Panc1 (cell line): ENCODE data around the gene NR0B2. TPM values are rescaled to one million over a fixed set of nuclear protein-coding genes. Genes with fewer than 3 reads are reported as not detected.

Experiments
- ATAC-seq: fragments of 200-7000 bp; cut with Tn5 transposase; 2 replicates; pipeline ENCODE4 v1.9.1; 2020; ENCODE audit warnings: mild to moderate bottlenecking, moderate library complexity
- BruUV-seq: library from RNA; stranded (reverse); fragments of 400-500 nt; replicated peaks from 2 replicates; lab custom pipeline; 2021; lab: Mats Ljungman, UMichigan
- CTCF ChIA-PET: fragments of 300-600 bp; sonication (Branson Sonifier 250); formaldehyde crosslinking; loops from one replicate; lab custom pipeline; 2022; ENCODE audit warnings: antibody characterized with exemption; lab: Charles Lee
- POLR2A ChIA-PET: fragments of 300-600 bp; sonication (Branson Sonifier 250); formaldehyde crosslinking; loops from one replicate; lab custom pipeline; 2022; ENCODE audit warnings: antibody characterized with exemption; lab: Charles Lee
- DNase-seq: peaks from one replicate; pipeline ENCODE4 v3.0.0-alpha.2; 2010; ENCODE audit warnings: low read depth, low spot score
- H3K27ac ChIP-seq: 2 replicates; pipeline ENCODE4 v1.5.1; 2011; ENCODE audit warnings: mild to moderate bottlenecking, low read length, inconsistent platforms
- H3K27me3 ChIP-seq: fragments of 200-500 bp; sonication (Bioruptor generic); 2 replicates; pipeline ENCODE4 v1.6.0; 2014; ENCODE audit warnings: low read length, inconsistent platforms; ENCODE audit not compliant: control insufficient read depth, insufficient read depth
- H3K36me3 ChIP-seq: fragments of 200-500 bp; sonication (Bioruptor generic); 2 replicates; pipeline ENCODE4 v1.5.1; 2014; ENCODE audit warnings: inconsistent platforms, mild to moderate bottlenecking, low read length, moderate library complexity; ENCODE audit not compliant: control insufficient read depth, insufficient read depth
- H3K4me1 ChIP-seq: 2 replicates; pipeline ENCODE4 v1.5.1; 2011; ENCODE audit warnings: inconsistent platforms, mild to moderate bottlenecking, low read length, moderate library complexity; ENCODE audit not compliant: control insufficient read depth, insufficient read depth
- H3K4me3 ChIP-seq, 2 experiments: 2 replicates each; pipeline ENCODE4 v1.5.1; 2011 to 2012; ENCODE audit warnings: low read depth in 2 of 2, low read length in 2 of 2, mild to moderate bottlenecking in 2 of 2, inconsistent platforms in 1 of 2, moderate library complexity in 1 of 2
- H3K9me3 ChIP-seq: fragments of 200-500 bp; sonication (Bioruptor generic); 2 replicates; pipeline ENCODE4 v1.5.1; 2014; ENCODE audit warnings: low read depth, mild to moderate bottlenecking, inconsistent platforms, low read length, moderate library complexity; ENCODE audit not compliant: control insufficient read depth, insufficient read depth
- CTCF ChIP-seq: fragments of 450-650 bp; IDR thresholded peaks from 2 replicates; pipeline ENCODE4 v1.5.1; 2017; ENCODE audit warnings: mild to moderate bottlenecking
- POLR2AphosphoS5 ChIP-seq: IDR thresholded peaks from 2 replicates; pipeline ENCODE4 v1.6.1; 2012; ENCODE audit warnings: mild to moderate bottlenecking, low read depth, low read length, moderate library complexity
- SIN3A ChIP-seq: IDR thresholded peaks from 2 replicates; pipeline ENCODE4 v1.6.1; 2012; ENCODE audit warnings: low read depth, mild to moderate bottlenecking, low read length, moderate library complexity, borderline replicate concordance; ENCODE audit not compliant: insufficient read depth
- TCF7L2 ChIP-seq: IDR thresholded peaks from 2 replicates; pipeline ENCODE4 v1.6.1; 2011; ENCODE audit warnings: mild to moderate bottlenecking, low read depth, low read length, inconsistent platforms
- in situ Hi-C: cut with HindIII; loops from 2 replicates; pipeline ENCODE4 v1.10.0; 2016; ENCODE audit warnings: low sequenced_read_pairs, low pct_unique_long_range_greater_than_20kb
- intact Hi-C: fragments of 100-400 bp; cut with micrococcal nuclease; formaldehyde crosslinking; loops from one replicate; pipeline ENCODE4 v1.10.0; 2022; ENCODE audit not compliant: unreplicated experiment
- total RNA-seq: library from RNA; stranded (reverse); gene quantifications from one replicate; pipeline ENCODE4 v1.2.1, GENCODE V29; 2021; ENCODE audit not compliant: unreplicated experiment
- TF ChIP-seq, protein P1 (sequence below), 2 experiments: IDR thresholded peaks; 2 replicates each; pipeline ENCODE4 v1.6.1; 2011 to 2012; ENCODE audit warnings: low read depth in 2 of 2, control low read depth in 1 of 2, low read length in 1 of 2, mild to moderate bottlenecking in 1 of 2, moderate library complexity in 1 of 2; ENCODE audit not compliant: insufficient read depth in 1 of 2

NR0B2 gene
- total RNA-seq, 1 experiment from 2014 or later, result 5.2 TPM

- Histone ChIP-seq H3K4me1 (peaks cover 16% of the 10 kb centered on the region), H3K36me3 (peaks cover 7% of the 10 kb centered on the region; the same call in 1 of the 2 replicates), H3K27ac (peak overlapping the region; percentile 99), H3K27me3 (no peaks in the 10 kb centered on the region), H3K9me3 (no peaks in the 10 kb centered on the region), H3K4me3 (peak overlapping the region; percentile 97 to 100)
- CTCF ChIA-PET, result no interaction called here
- TF ChIP-seq, protein P1, sequence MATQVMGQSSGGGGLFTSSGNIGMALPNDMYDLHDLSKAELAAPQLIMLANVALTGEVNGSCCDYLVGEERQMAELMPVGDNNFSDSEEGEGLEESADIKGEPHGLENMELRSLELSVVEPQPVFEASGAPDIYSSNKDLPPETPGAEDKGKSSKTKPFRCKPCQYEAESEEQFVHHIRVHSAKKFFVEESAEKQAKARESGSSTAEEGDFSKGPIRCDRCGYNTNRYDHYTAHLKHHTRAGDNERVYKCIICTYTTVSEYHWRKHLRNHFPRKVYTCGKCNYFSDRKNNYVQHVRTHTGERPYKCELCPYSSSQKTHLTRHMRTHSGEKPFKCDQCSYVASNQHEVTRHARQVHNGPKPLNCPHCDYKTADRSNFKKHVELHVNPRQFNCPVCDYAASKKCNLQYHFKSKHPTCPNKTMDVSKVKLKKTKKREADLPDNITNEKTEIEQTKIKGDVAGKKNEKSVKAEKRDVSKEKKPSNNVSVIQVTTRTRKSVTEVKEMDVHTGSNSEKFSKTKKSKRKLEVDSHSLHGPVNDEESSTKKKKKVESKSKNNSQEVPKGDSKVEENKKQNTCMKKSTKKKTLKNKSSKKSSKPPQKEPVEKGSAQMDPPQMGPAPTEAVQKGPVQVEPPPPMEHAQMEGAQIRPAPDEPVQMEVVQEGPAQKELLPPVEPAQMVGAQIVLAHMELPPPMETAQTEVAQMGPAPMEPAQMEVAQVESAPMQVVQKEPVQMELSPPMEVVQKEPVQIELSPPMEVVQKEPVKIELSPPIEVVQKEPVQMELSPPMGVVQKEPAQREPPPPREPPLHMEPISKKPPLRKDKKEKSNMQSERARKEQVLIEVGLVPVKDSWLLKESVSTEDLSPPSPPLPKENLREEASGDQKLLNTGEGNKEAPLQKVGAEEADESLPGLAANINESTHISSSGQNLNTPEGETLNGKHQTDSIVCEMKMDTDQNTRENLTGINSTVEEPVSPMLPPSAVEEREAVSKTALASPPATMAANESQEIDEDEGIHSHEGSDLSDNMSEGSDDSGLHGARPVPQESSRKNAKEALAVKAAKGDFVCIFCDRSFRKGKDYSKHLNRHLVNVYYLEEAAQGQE (IDR thresholded peaks at IDR 0.05; ENCODE audit: insufficient read depth in 1 of 2, low read depth in 2 of 2, low read length in 1 of 2), result no peak
- TF ChIP-seq TCF7L2 (no peak), POLR2AphosphoS5 (no peak), CTCF (no peak)
- BruUV-seq, result TSS peak; percentile 98
- no peak for DNase-seq
- intact Hi-C loops, result no loop called here
- in situ Hi-C loops, result no loop called here
- POLR2A ChIA-PET, result interaction anchor here (0.5 to 0.9 kb wide), 4 partner anchors 14 to 142 kb away, joined by 3 to 7 read pairs (median 4); no protein-coding TSS in a partner anchor
- ATAC-seq, result no peak
These were observed 12.8 kb downstream of the NR0B2 start for GRCh38 chr1:26900815-26901511.

DNA sequence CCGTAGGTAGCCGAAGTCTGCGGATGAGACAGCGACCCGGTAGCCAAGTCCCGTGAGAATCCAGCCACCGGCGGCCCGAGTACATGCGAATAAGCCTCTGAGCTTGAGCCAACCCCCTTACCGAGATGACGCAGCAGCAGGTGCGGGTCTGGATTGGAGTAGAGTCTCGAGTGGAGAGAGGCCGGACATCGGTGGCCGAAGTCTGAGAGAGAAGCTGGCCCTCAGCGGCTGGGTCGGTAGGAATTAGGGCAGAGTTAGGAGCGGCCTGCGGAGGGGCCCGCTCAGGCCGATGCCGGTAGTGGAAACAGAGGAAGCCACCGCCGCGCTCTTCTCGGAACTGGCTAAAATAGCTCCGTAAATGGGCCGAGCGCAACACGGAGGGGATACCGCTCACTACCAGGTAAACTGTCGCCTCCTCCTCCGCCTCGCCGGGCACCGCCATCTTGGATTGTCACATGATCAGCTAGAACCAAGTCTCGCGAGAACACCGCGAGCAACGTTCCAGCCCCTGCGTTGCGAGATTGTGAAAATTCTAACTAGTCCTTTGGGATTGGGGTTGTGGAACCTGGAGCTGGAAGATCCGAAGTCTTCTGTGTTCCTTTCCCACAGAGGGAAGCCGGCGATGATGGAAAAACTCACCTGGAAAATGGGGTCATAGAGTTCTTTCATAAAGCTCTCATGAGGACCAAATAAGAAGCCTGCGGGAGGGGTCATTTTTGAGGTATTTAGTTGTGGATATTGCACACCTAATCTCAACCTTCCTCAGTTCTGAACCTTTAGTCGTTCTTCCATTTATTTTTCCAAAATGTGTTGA, 13.6 kb downstream of the NR0B2 start, which contains the start of gene GPATCH3:
TSS of gene GPATCH3 (minus strand) at position 467 of the 814 bp plus-strand sequence. CDS start at position 442, 25 bp downstream.
- ChIA-PET CTCF (interaction anchor here (1.0 kb wide), 1 partner anchor 35 kb away, joined by 3 read pairs; no protein-coding TSS in a partner anchor), POLR2A (interaction anchor here (0.5 to 0.9 kb wide), 4 partner anchors 15 to 142 kb away, joined by 3 to 7 read pairs (median 4); no protein-coding TSS in a partner anchor)
- peak; percentile 82 for DNase-seq
- peak; percentile 98 for TF ChIP-seq SIN3A
- peak; percentile 96 for TF ChIP-seq POLR2AphosphoS5
- no peak for TF ChIP-seq TCF7L2
- TF ChIP-seq CTCF, result no peak
- TF ChIP-seq, protein P1 (IDR thresholded peaks at IDR 0.05; ENCODE audit: insufficient read depth in 1 of 2, low read depth in 2 of 2, low read length in 1 of 2), result 0 out of 4 replicates have a peak, but pooled peaks of 1 of the 2 experiments have one; percentile 34
- Histone ChIP-seq H3K27ac (peak within 1 kb of the TSS; percentile 99), H3K27me3 (no peaks in the 10 kb centered on the region), H3K4me1 (peaks cover 17% of the 10 kb centered on the region), H3K36me3 (peaks cover 7% of the 10 kb centered on the region; the same call in 1 of the 2 replicates), H3K4me3 (peak within 1 kb of the TSS; percentile 97 to 100), H3K9me3 (no peaks in the 10 kb centered on the region)
- intact Hi-C loops (no loop called here), in situ Hi-C loops (no loop called here)
- TSS peak; percentile 85 for BruUV-seq
- peak; percentile 94 for ATAC-seq
